K562 (cell line): ENCODE measurements around the gene EFCAB10. TPM values are rescaled to one million over a fixed set of nuclear protein-coding genes. Genes with fewer than 3 reads are reported as not detected.

Experiments used
- ATAC-seq: fragments of 200-7000 bp; cut with Tn5 transposase; 3 replicates; pipeline ENCODE4 v1.9.1; 2020; ENCODE audit warnings: moderate library complexity
- BruUV-seq: library from RNA; stranded (reverse); fragments of 400-500 nt; replicated peaks from 2 replicates; lab custom pipeline; 2021; lab: Mats Ljungman, UMichigan
- CTCF ChIA-PET: fragments of 300-600 bp; formaldehyde crosslinking; extraction: SDS; loops from one replicate; lab custom pipeline; 2021; ENCODE audit warnings: low intra/inter-chr PET ratio; lab: Yijun Ruan, JAX
- POLR2A ChIA-PET: fragments of 300-600, 350-650 bp; sonication (Branson Sonifier 250); formaldehyde crosslinking; extraction: SDS; loops from one replicate; lab custom pipeline; 2021; ENCODE audit warnings: antibody characterized with exemption, inconsistent platforms; lab: Yijun Ruan, JAX
- DNase-seq, 4 experiments: peaks; one replicate each; pipeline versions ENCODE4 v3.0.0 to v3.0.0-alpha.2; 2011 to 2018; ENCODE audit warnings: low spot score in 3 of 4, mixed read lengths in 3 of 4; ENCODE audit errors: extremely low read depth in 1 of 4
- FAIRE-seq: peaks from 2 replicates; lab custom pipeline; 2011; peaks lifted over from hg19 to GRCh38; lab: Jason Lieb, UNC
- H2AFZ ChIP-seq: 2 replicates; pipeline ENCODE4 v1.6.0; 2011; ENCODE audit warnings: low read depth, low read length, control low read depth, inconsistent platforms
- H3K27ac ChIP-seq: fragments of 200-600 bp; 3 replicates; pipeline ENCODE4 v1.8.0; 2011; ENCODE audit warnings: low read depth, mild to moderate bottlenecking, control low read depth, inconsistent platforms, low read length, moderate library complexity, mixed read lengths; ENCODE audit errors: extremely low read depth
- H3K27me3 ChIP-seq, 2 experiments: fragments of 300-600 bp in 1 of 2; 2 replicates in 1 of 2; 3 replicates in 1 of 2; pipeline versions ENCODE4 v1.6.0 to v1.8.0; 2011; ENCODE audit warnings: inconsistent platforms in 2 of 2, low read length in 2 of 2, mild to moderate bottlenecking in 1 of 2, mixed read lengths in 1 of 2, moderate library complexity in 1 of 2; ENCODE audit not compliant: control insufficient read depth in 2 of 2, insufficient read depth in 2 of 2
- H3K36me3 ChIP-seq: fragments of 300-600 bp; 3 replicates; pipeline ENCODE4 v1.8.0; 2011; ENCODE audit warnings: mild to moderate bottlenecking, low read length, inconsistent platforms; ENCODE audit not compliant: control insufficient read depth, insufficient read depth
- H3K4me1 ChIP-seq, 2 experiments: fragments of 200-600 bp in 1 of 2; replicated peaks in 1 of 2; 2 replicates in 1 of 2; 3 replicates in 1 of 2; pipeline versions ENCODE4 v1.5.1 to v1.8.0; 2011; ENCODE audit warnings: inconsistent platforms in 2 of 2, low read length in 2 of 2, mild to moderate bottlenecking in 1 of 2, mixed read lengths in 1 of 2, moderate library complexity in 1 of 2; ENCODE audit not compliant: control insufficient read depth in 2 of 2, insufficient read depth in 2 of 2
- H3K4me2 ChIP-seq: 2 replicates; pipeline ENCODE4 v1.6.1; 2011; ENCODE audit warnings: low read length, control low read depth, inconsistent platforms, mixed read lengths; ENCODE audit not compliant: insufficient read depth
- H3K4me3 ChIP-seq: fragments of 200-600 bp; sonication (generic), shearing (Covaris generic); 2 replicates; pipeline ENCODE4 v1.5.1; 2016; ENCODE audit warnings: control low read depth, inconsistent platforms
- H3K79me2 ChIP-seq: fragments of 200-600 bp; 3 replicates; pipeline ENCODE4 v1.8.0; 2011; ENCODE audit warnings: low read length, inconsistent platforms; ENCODE audit not compliant: control insufficient read depth, insufficient read depth
- H3K9ac ChIP-seq, 2 experiments: 2 replicates each; pipeline versions ENCODE4 v1.6.0 to v1.6.1; 2011; ENCODE audit warnings: low read depth in 2 of 2, low read length in 2 of 2, control low read depth in 1 of 2, inconsistent platforms in 1 of 2, mild to moderate bottlenecking in 1 of 2, mixed read lengths in 1 of 2; ENCODE audit not compliant: insufficient read depth in 1 of 2
- H3K9me1 ChIP-seq: one replicate; pipeline ENCODE4 v1.6.0; 2011; ENCODE audit warnings: inconsistent platforms, mild to moderate bottlenecking, low read length, moderate library complexity; ENCODE audit not compliant: control insufficient read depth, insufficient read depth
- H3K9me3 ChIP-seq: replicated peaks from 2 replicates; pipeline ENCODE4 v1.5.1; 2011; ENCODE audit warnings: low read depth, low read length, inconsistent platforms; ENCODE audit not compliant: control insufficient read depth, insufficient read depth
- H4K20me1 ChIP-seq: replicated peaks from 2 replicates; pipeline ENCODE4 v1.6.1; 2011; ENCODE audit warnings: low read length, inconsistent platforms, mixed read lengths; ENCODE audit not compliant: control insufficient read depth, insufficient read depth
- ATF7 ChIP-seq: fragments of 450-650 bp; IDR thresholded peaks from 2 replicates; pipeline ENCODE4 v1.7.1; 2014; ENCODE audit warnings: mild to moderate bottlenecking, moderate library complexity
- FIP1L1 ChIP-seq: fragments of 200-400 bp; formaldehyde crosslinking; IDR thresholded peaks from 2 replicates; pipeline ENCODE4 v1.6.1; 2018; ENCODE audit warnings: mild to moderate bottlenecking, low read depth, low read length; ENCODE audit not compliant: poor library complexity, severe bottlenecking
- HDAC3 ChIP-seq: fragments of 450-650 bp; IDR thresholded peaks from 2 replicates; pipeline ENCODE4 v1.6.1; 2018; ENCODE audit warnings: borderline replicate concordance, mild to moderate bottlenecking, moderate library complexity; ENCODE audit not compliant: partially characterized antibody
- POLR2G ChIP-seq: fragments of 200-400 bp; formaldehyde crosslinking; IDR thresholded peaks from 2 replicates; pipeline ENCODE4 v1.6.1; 2017; ENCODE audit warnings: low read depth, mild to moderate bottlenecking, antibody characterized with exemption, low read length, moderate library complexity
- POLR3A ChIP-seq: IDR thresholded peaks from 2 replicates; pipeline ENCODE4 v1.6.1; 2011; ENCODE audit warnings: borderline replicate concordance, mild to moderate bottlenecking, moderate library complexity; ENCODE audit not compliant: insufficient read length, insufficient read depth; ENCODE audit errors: extremely low read depth
- PRPF4 ChIP-seq: fragments of 200-400 bp; formaldehyde crosslinking; IDR thresholded peaks from one replicate; pipeline ENCODE4 v1.6.1; 2017; ENCODE audit warnings: low read length, low read depth, mild to moderate bottlenecking; ENCODE audit not compliant: insufficient read depth, poor library complexity, severe bottlenecking
- RBM25 ChIP-seq: fragments of 200-400 bp; formaldehyde crosslinking; IDR thresholded peaks from 2 replicates; pipeline ENCODE4 v1.6.1; 2018; ENCODE audit warnings: low read length, low read depth, moderate library complexity; ENCODE audit not compliant: severe bottlenecking
- SMARCA5 ChIP-seq: fragments of 450-650 bp; IDR thresholded peaks from 2 replicates; pipeline ENCODE4 v1.6.1; 2016
- ZNF121 ChIP-seq: sonication (generic); formaldehyde crosslinking; conservative IDR thresholded peaks from 2 replicates; pipeline ENCODE4 v1.8.0; 2022; ENCODE audit warnings: missing genetic modification reagents
- ZNF224 ChIP-seq: sonication (generic); formaldehyde crosslinking; IDR thresholded peaks from 2 replicates; pipeline ENCODE4 v1.8.0; 2022; ENCODE audit warnings: mild to moderate bottlenecking, missing genetic modification reagents
- WGBS: fragments of 100-300 bp; shearing (Covaris generic); methylation state at CpG from one replicate; pipeline ENCODE4 v1.1.6; 2016; ENCODE audit warnings: low coverage, mixed read lengths; ENCODE audit not compliant: insufficient coverage; ENCODE audit errors: missing lambda C conversion rate; 5-methylcytosine and 5-hydroxymethylcytosine counted together
- in situ Hi-C: fragments of 300-500 bp; cut with MboI; formaldehyde crosslinking; loops from 4 replicates; pipeline ENCODE4 v1.15.0; 2018; ENCODE audit warnings: inconsistent platforms, mixed read lengths
- intact Hi-C: fragments of 100-400 bp; cut with micrococcal nuclease; formaldehyde crosslinking; loops from 2 replicates; pipeline ENCODE4 v1.14.2; 2022
- polyA plus RNA-seq, 8 experiments: library from polyadenylated mRNA; depleted of rRNA in 4 of 8; stranded (reverse) in 5 of 8; unstranded in 3 of 8; fragments of >200 nt; fragmentation: Nextera tagmentation in 2 of 8; fragmentation: Illumina TruSeq in 1 of 8; extraction: Ambion mirVana in 2 of 8; extraction: Trizol in 1 of 8; gene quantifications; 2 replicates each; pipeline versions ENCODE4 v1.2.1 to v1.2.3, GENCODE V29; 2011 to 2014; ENCODE audit warnings: inconsistent platforms in 1 of 8, missing spikeins in 1 of 8
- total RNA-seq, 7 experiments: library from RNA; depleted of rRNA in 6 of 7; stranded (reverse); fragments of >200 nt in 6 of 7; fragmentation: Illumina TruSeq in 2 of 7; extraction: Trizol in 2 of 7; gene quantifications; 2 replicates each; pipeline versions ENCODE4 v1.2.1 to v1.2.3, GENCODE V29; 2011 to 2021; ENCODE audit warnings: low replicate concordance in 1 of 7

EFCAB10 gene
- total and polyA plus RNA-seq, 9 of the 15 experiments (the other 6 are each of a cell fraction or from before 2014, with no cell fraction given) = 5.0 to 21.4 (median 16.8) TPM

DNA sequence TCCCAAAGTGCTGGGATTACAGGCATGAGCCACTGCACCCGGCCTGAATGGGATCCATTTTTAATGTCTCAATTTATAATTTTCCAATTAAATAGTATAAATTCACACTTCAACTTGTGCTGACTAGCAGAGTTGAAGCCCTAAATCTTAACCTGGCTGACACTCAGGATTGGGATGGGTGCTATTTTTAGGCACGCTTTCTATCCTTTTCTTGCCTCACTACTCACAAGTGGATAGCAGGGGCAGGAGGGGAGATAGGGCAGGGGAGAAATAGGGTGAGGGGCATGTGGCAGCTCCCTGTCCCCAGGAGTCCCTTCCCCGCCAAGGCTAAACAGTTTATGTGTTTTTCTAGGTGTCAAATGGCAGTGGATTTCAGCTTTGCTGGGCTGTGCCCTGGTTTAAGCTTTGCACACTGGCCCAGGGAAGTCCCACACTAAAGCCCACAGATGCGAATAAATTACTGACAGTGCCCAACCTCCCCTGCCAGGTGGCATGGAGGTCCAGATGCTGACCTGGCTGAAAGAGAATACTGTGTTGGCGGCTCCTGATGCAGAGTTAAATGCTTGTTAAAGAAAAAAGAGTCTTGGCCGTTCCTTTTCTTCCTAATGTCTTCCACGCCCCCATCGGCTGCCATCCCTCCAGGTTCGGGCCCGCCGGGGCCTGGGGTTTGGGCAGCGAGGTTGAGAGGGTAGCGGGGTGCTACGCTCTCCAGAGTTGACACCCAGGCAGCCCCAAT lies 36.2 kb upstream of the EFCAB10 start:
- ChIA-PET POLR2A (no interaction called here), CTCF (no interaction called here)
- in situ Hi-C loops (loop anchor here (10.0 kb wide), 1 partner anchor 963 kb away; no protein-coding TSS in a partner anchor), intact Hi-C loops (no loop called here)
- Histone ChIP-seq H3K27ac (no peak overlapping the region), H3K9me1 (no peaks in the 10 kb centered on the region), H3K36me3 (no peaks in the 10 kb centered on the region), H3K9ac (peak overlapping the region in 1 of 2 experiments; percentile 11; a peak in 1 of 4 replicates), H3K4me2 (no peak overlapping the region), H2AFZ (no peak overlapping the region), H3K9me3 (no peaks in the 10 kb centered on the region), H3K79me2 (no peaks in the 10 kb centered on the region), H4K20me1 (0 out of 2 replicates have a peak, but pooled peaks cover 6% of the 10 kb centered on the region), H3K27me3 (peaks cover 0 to 34% of the 10 kb centered on the region in 2 experiments; a peak in 3 of 5 replicates), H3K4me1 (peaks cover 0 to 9% of the 10 kb centered on the region in 2 experiments; a peak in 2 of 5 replicates), H3K4me3 (no peak overlapping the region)
- no TSS peak for BruUV-seq
- TF ChIP-seq POLR2G (no peak), FIP1L1 (no peak), ZNF121 (CRISPR knock-in tag) (no peak), ATF7 (no peak), RBM25 (no peak), PRPF4 (no peak), SMARCA5 (no peak), ZNF224 (CRISPR knock-in tag) (no peak), HDAC3 (no peak), POLR3A (no peak)
- WGBS = 34% methylated on average over 14 of the region's 14 CpGs
- FAIRE-seq (peak; percentile 23), ATAC-seq (no peak), DNase-seq (no peak)
